Glutamatergic neuron (in vitro differentiated cells): ENCODE data around the gene OTOS. TPM values are rescaled to one million over a fixed set of nuclear protein-coding genes. Genes with fewer than 3 reads are reported as not detected.

ENCODE experiments used
- DNase-seq: peaks from one replicate; pipeline ENCODE4 v3.0.0; 2022
- H3K27ac Mint-ChIP-seq: one replicate; pipeline ENCODE4 v1.8.0; 2020; ENCODE audit warnings: mild to moderate bottlenecking, mixed read lengths, inconsistent platforms; ENCODE audit not compliant: unreplicated experiment
- H3K27me3 Mint-ChIP-seq: one replicate; pipeline ENCODE4 v1.8.0; 2020; ENCODE audit warnings: mild to moderate bottlenecking, moderate library complexity, mixed read lengths, inconsistent platforms; ENCODE audit not compliant: unreplicated experiment
- H3K36me3 Mint-ChIP-seq: one replicate; pipeline ENCODE4 v1.8.0; 2020; ENCODE audit warnings: mild to moderate bottlenecking, mixed read lengths, inconsistent platforms; ENCODE audit not compliant: unreplicated experiment
- H3K4me1 Mint-ChIP-seq: one replicate; pipeline ENCODE4 v1.8.0; 2020; ENCODE audit warnings: mild to moderate bottlenecking, low read depth, mixed read lengths, inconsistent platforms; ENCODE audit not compliant: unreplicated experiment
- H3K4me3 Mint-ChIP-seq: one replicate; pipeline ENCODE4 v1.8.0; 2020; ENCODE audit warnings: mild to moderate bottlenecking, mixed read lengths, inconsistent platforms; ENCODE audit not compliant: unreplicated experiment
- H3K9me3 Mint-ChIP-seq: one replicate; pipeline ENCODE4 v1.8.0; 2020; ENCODE audit warnings: mild to moderate bottlenecking, moderate library complexity, mixed read lengths, inconsistent platforms; ENCODE audit not compliant: unreplicated experiment
- total RNA-seq: library from RNA; stranded (reverse); fragmentation: NEBNext Ultra II Directional; extraction: Animal tissue kit (Norgen Biotek cat#: 25700); gene quantifications from one replicate; pipeline ENCODE4 v1.2.1, GENCODE V29; 2021; ENCODE audit not compliant: unreplicated experiment
- TF ChIP-seq, protein P1 (sequence below): fragments of 200-600 bp; sonication (generic); IDR thresholded peaks from one replicate; pipeline ENCODE4 v1.5.0; 2021; ENCODE audit not compliant: partially characterized antibody, unreplicated experiment

OTOS gene
- total RNA-seq, 1 donor from 2014 or later, result not detected

DNA sequence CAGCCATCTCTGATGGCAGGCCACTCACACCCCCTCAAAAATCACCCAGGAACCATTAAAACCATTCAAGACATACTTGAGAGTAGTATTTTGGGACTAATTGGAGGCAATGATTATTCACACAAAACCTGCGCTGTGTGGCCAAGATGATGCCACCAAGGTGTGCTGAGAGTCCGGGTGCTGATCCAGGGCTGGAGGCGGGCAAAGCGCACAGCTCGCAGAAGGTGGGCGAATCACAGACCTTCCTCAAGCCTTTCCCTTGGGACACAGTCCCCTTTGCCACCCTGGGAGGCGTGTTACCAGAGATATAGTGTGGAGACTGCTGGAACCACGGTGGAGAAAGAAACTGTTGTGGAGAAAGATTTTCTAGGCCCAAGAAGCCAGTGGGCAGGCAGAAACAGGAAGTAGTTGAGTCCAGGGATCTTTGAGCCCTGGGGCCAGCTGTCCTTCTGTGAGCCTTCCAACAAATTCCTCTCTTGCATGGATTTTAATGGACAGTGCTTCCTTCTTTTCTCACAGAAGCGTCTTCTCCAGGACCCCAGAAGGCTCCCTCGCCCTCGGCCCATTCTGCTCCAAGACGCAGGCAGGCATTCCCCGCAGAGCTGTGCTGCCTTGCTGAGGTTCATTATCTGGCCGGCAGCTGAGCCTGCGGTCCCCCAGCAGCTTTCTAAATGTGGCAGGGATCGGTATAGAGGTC lies 12.4 kb downstream of the OTOS start:
- DNase-seq, result no peak
- Mint-ChIP-seq H3K9me3 (peaks cover 3% of the 10 kb centered on the region), H3K27me3 (peaks cover 4% of the 10 kb centered on the region), H3K4me1 (no peaks in the 10 kb centered on the region), H3K36me3 (peaks cover 22% of the 10 kb centered on the region), H3K27ac (no peak overlapping the region), H3K4me3 (no peak overlapping the region)
- TF ChIP-seq, protein P1, sequence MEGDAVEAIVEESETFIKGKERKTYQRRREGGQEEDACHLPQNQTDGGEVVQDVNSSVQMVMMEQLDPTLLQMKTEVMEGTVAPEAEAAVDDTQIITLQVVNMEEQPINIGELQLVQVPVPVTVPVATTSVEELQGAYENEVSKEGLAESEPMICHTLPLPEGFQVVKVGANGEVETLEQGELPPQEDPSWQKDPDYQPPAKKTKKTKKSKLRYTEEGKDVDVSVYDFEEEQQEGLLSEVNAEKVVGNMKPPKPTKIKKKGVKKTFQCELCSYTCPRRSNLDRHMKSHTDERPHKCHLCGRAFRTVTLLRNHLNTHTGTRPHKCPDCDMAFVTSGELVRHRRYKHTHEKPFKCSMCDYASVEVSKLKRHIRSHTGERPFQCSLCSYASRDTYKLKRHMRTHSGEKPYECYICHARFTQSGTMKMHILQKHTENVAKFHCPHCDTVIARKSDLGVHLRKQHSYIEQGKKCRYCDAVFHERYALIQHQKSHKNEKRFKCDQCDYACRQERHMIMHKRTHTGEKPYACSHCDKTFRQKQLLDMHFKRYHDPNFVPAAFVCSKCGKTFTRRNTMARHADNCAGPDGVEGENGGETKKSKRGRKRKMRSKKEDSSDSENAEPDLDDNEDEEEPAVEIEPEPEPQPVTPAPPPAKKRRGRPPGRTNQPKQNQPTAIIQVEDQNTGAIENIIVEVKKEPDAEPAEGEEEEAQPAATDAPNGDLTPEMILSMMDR, result no peak

DNA sequence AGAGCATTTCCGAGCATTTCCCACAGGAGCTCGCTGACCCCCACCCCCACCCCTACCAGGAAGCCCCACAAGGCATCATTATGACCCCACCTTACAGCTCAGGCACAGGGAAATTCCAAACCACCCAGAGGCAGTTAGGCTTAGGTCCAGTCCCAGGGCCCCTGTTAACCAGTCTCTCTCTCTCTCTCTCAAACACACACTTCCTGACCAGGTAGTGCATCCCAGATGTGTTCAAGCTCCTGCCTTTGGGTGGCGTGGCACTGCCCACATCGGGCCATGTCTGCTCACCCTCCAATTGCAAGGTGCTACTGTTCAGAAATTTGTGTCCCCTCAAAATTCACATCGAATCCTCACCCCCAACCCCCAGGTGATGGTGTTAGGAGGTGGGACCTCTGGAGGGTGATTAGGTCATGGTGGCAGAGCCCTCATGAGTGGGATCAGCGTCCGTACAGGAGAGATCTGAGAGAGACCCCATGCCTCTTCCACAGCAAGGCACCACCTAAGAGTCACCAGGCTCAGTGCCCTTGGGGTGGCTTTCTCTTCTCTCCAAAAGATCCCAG lies 13.2 kb downstream of the OTOS start:
- no peak for DNase-seq
- TF ChIP-seq, protein P1, result no peak
- Mint-ChIP-seq H3K36me3 (peaks cover 22% of the 10 kb centered on the region), H3K4me3 (no peak overlapping the region), H3K27me3 (peaks cover 4% of the 10 kb centered on the region), H3K9me3 (peaks cover 3% of the 10 kb centered on the region), H3K27ac (no peak overlapping the region), H3K4me1 (no peaks in the 10 kb centered on the region)

DNA sequence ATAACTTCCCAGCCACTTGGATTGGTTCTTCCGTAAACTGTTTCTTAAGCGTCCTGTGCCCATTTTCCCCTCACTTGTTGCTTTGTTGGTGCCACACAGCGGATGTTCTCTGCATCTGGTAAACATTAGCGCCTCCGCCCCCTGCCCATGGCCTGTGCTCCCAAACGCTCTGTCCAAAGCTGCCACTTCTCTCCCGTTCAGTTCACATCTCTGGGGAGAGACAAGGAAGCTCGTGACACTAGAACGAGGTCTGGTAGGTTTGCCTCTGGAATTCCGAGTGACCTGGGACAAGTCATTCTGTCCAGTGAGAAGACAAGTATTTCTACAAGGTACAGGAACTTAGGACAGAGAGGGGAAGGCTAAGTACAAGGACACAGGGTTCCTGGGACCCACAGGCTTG lies 13.7 kb downstream of the OTOS start:
- H3K9me3 Mint-ChIP-seq, result peaks cover 3% of the 10 kb centered on the region
- peaks cover 4% of the 10 kb centered on the region for H3K27me3 Mint-ChIP-seq
- H3K4me1 Mint-ChIP-seq, result no peaks in the 10 kb centered on the region
- DNase-seq, result no peak
- TF ChIP-seq, protein P1, result no peak
- H3K36me3 Mint-ChIP-seq, result peaks cover 22% of the 10 kb centered on the region
- H3K27ac Mint-ChIP-seq, result no peak overlapping the region
- no peak overlapping the region for H3K4me3 Mint-ChIP-seq

DNA sequence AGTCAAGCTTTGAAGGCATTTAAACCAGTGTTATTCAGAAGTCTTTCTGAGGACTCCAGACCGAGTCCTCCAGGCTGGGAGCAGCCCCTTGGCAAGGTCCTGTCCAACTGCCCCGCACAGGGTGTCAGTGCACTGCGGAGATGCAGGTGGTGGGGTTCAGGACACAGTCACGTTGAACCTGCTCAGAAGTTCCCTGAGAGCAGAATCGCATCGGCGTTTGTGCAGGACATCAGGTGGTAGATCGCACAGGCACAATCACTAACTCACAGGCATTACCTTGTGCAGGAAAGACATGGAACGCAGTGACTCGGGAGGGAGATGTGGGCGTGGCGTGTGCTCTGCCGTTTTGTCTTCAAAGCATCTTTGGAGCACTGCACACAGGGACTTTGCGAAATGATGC lies 14.7 kb downstream of the OTOS start:
- Mint-ChIP-seq H3K9me3 (peaks cover 3% of the 10 kb centered on the region), H3K27me3 (peaks cover 5% of the 10 kb centered on the region), H3K4me3 (no peak overlapping the region), H3K36me3 (peaks cover 22% of the 10 kb centered on the region), H3K27ac (no peak overlapping the region), H3K4me1 (no peaks in the 10 kb centered on the region)
- TF ChIP-seq, protein P1, result no peak
- DNase-seq, result no peak

DNA sequence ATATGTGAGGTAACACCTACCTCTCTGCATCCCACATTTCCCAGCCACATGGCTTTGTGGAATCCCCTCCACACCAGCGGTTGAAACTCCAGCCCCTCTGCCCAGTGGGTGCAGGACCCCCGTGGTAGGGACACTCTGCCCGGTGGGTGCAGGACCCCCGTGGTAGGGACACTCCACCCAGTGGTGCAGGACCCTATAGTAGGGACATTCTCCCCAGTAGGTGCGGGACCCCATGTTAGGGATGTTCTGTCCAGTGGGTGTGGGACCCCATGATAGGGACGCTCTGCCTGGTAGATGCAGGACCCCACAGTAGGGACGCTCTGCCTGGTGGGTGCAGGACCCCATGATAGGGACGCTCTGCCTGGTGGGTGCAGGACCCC lies 15.8 kb downstream of the OTOS start:
- Mint-ChIP-seq H3K27me3 (peaks cover 7% of the 10 kb centered on the region), H3K36me3 (peaks cover 22% of the 10 kb centered on the region), H3K4me1 (no peaks in the 10 kb centered on the region), H3K4me3 (no peak overlapping the region), H3K27ac (no peak overlapping the region), H3K9me3 (peaks cover 3% of the 10 kb centered on the region)
- TF ChIP-seq, protein P1, result no peak
- DNase-seq, result no peak
